Central memory CD8-positive, alpha-beta T cell (primary cell): ENCODE results near the gene RNLS.

Source experiments
- ATAC-seq: fragments of 150-1000 bp; cut with Tn5 transposase; replicated peaks from 2 replicates; pipeline ENCODE4 v1.10.0; 2022; ENCODE audit warnings: mild to moderate bottlenecking, moderate FRiP score, moderate number of reproducible peaks; ENCODE audit not compliant: poor library complexity, severe bottlenecking; ENCODE audit errors: extremely low read depth
- DNase-seq, 2 donors: peaks; one replicate each; pipeline ENCODE4 v3.0.0; 2021; ENCODE audit warnings: low spot score in 2 of 2
- H3K27ac Mint-ChIP-seq: one replicate; pipeline ENCODE4 v1.8.0; 2022; ENCODE audit warnings: low read depth, mild to moderate bottlenecking, moderate library complexity, mixed read lengths
- H3K27me3 Mint-ChIP-seq: one replicate; pipeline ENCODE4 v1.8.0; 2022; ENCODE audit warnings: mixed read lengths
- H3K36me3 Mint-ChIP-seq: one replicate; pipeline ENCODE4 v1.8.0; 2022; ENCODE audit warnings: mild to moderate bottlenecking, moderate library complexity, mixed read lengths; ENCODE audit not compliant: insufficient read depth
- H3K4me1 Mint-ChIP-seq: one replicate; pipeline ENCODE4 v1.8.0; 2022; ENCODE audit warnings: mixed read lengths
- H3K4me3 Mint-ChIP-seq: one replicate; pipeline ENCODE4 v1.8.0; 2022; ENCODE audit warnings: mild to moderate bottlenecking, moderate library complexity, mixed read lengths
- H3K9me3 Mint-ChIP-seq: one replicate; pipeline ENCODE4 v1.8.0; 2022; ENCODE audit warnings: mixed read lengths

Gene RNLS

GRCh38 chr10:88246675-88247074, 336.4 kb downstream of the RNLS start:
- H3K9me3 Mint-ChIP-seq = no peaks in the 10 kb centered on the region
- H3K27me3 Mint-ChIP-seq = no peaks in the 10 kb centered on the region
- no peak overlapping the region for H3K4me3 Mint-ChIP-seq
- no peak overlapping the region for H3K27ac Mint-ChIP-seq
- no peak for DNase-seq
- H3K36me3 Mint-ChIP-seq = no peaks in the 10 kb centered on the region
- H3K4me1 Mint-ChIP-seq = peaks cover 6% of the 10 kb centered on the region
- ATAC-seq = no peak

GRCh38 chr10:88245974-88246511, 337.1 kb downstream of the RNLS start:
- ATAC-seq = no peak
- Mint-ChIP-seq H3K4me3 (no peak overlapping the region), H3K27ac (no peak overlapping the region), H3K27me3 (no peaks in the 10 kb centered on the region), H3K9me3 (no peaks in the 10 kb centered on the region), H3K36me3 (no peaks in the 10 kb centered on the region), H3K4me1 (peaks cover 6% of the 10 kb centered on the region)
- DNase-seq = no peak

GRCh38 chr10:88244781-88245625, 338.1 kb downstream of the RNLS start:
- H3K9me3 Mint-ChIP-seq = no peaks in the 10 kb centered on the region
- H3K27ac Mint-ChIP-seq = no peak overlapping the region
- H3K36me3 Mint-ChIP-seq = no peaks in the 10 kb centered on the region
- no peaks in the 10 kb centered on the region for H3K27me3 Mint-ChIP-seq
- H3K4me1 Mint-ChIP-seq = peaks cover 6% of the 10 kb centered on the region
- ATAC-seq (no peak), DNase-seq (no peak)
- no peak overlapping the region for H3K4me3 Mint-ChIP-seq

- H3K4me3 Mint-ChIP-seq = no peak overlapping the region
- no peaks in the 10 kb centered on the region for H3K27me3 Mint-ChIP-seq
- H3K4me1 Mint-ChIP-seq = peaks cover 6% of the 10 kb centered on the region
- ATAC-seq = no peak
- H3K27ac Mint-ChIP-seq = no peak overlapping the region
- no peaks in the 10 kb centered on the region for H3K9me3 Mint-ChIP-seq
- no peak for DNase-seq
- H3K36me3 Mint-ChIP-seq = no peaks in the 10 kb centered on the region
Measured at GRCh38 chr10:88243836-88244730, 339.0 kb downstream of the RNLS start.

- DNase-seq (no peak), ATAC-seq (no peak)
- Mint-ChIP-seq H3K4me3 (no peak overlapping the region), H3K36me3 (no peaks in the 10 kb centered on the region), H3K9me3 (no peaks in the 10 kb centered on the region), H3K4me1 (peaks cover 6% of the 10 kb centered on the region), H3K27ac (no peak overlapping the region), H3K27me3 (no peaks in the 10 kb centered on the region)
Measured at GRCh38 chr10:88243202-88243744, 339.8 kb downstream of the RNLS start.

GRCh38 chr10:88241501-88241900, 341.6 kb downstream of the RNLS start:
- DNase-seq (no peak), ATAC-seq (no peak)
- peaks cover 6% of the 10 kb centered on the region for H3K4me1 Mint-ChIP-seq
- H3K9me3 Mint-ChIP-seq = no peaks in the 10 kb centered on the region
- no peaks in the 10 kb centered on the region for H3K36me3 Mint-ChIP-seq
- no peaks in the 10 kb centered on the region for H3K27me3 Mint-ChIP-seq
- no peak overlapping the region for H3K4me3 Mint-ChIP-seq
- no peak overlapping the region for H3K27ac Mint-ChIP-seq

- Mint-ChIP-seq H3K4me1 (no peaks in the 10 kb centered on the region), H3K4me3 (no peak overlapping the region), H3K27ac (no peak overlapping the region), H3K9me3 (no peaks in the 10 kb centered on the region), H3K27me3 (no peaks in the 10 kb centered on the region), H3K36me3 (no peaks in the 10 kb centered on the region)
- DNase-seq = no peak
- no peak for ATAC-seq
Measured at GRCh38 chr10:88239212-88239611, 343.9 kb downstream of the RNLS start.

GRCh38 chr10:88238615-88238914, 344.6 kb downstream of the RNLS start:
- Mint-ChIP-seq H3K4me3 (no peak overlapping the region), H3K27me3 (no peaks in the 10 kb centered on the region), H3K4me1 (no peaks in the 10 kb centered on the region), H3K36me3 (no peaks in the 10 kb centered on the region), H3K27ac (no peak overlapping the region), H3K9me3 (no peaks in the 10 kb centered on the region)
- DNase-seq (no peak), ATAC-seq (no peak)

- Mint-ChIP-seq H3K4me3 (no peak overlapping the region), H3K4me1 (no peaks in the 10 kb centered on the region), H3K27me3 (no peaks in the 10 kb centered on the region), H3K27ac (no peak overlapping the region), H3K36me3 (no peaks in the 10 kb centered on the region), H3K9me3 (no peaks in the 10 kb centered on the region)
- no peak for DNase-seq
- no peak for ATAC-seq
Measured at GRCh38 chr10:88237896-88238614, 345.1 kb downstream of the RNLS start.

GRCh38 chr10:88236121-88236743, 346.9 kb downstream of the RNLS start:
- ATAC-seq (no peak), DNase-seq (no peak)
- H3K27ac Mint-ChIP-seq = no peak overlapping the region
- H3K4me1 Mint-ChIP-seq = no peaks in the 10 kb centered on the region
- H3K36me3 Mint-ChIP-seq = no peaks in the 10 kb centered on the region
- no peaks in the 10 kb centered on the region for H3K27me3 Mint-ChIP-seq
- H3K9me3 Mint-ChIP-seq = no peaks in the 10 kb centered on the region
- H3K4me3 Mint-ChIP-seq = no peak overlapping the region

GRCh38 chr10:88234297-88234696, 348.8 kb downstream of the RNLS start:
- ATAC-seq (no peak), DNase-seq (no peak)
- H3K4me3 Mint-ChIP-seq = no peak overlapping the region
- no peaks in the 10 kb centered on the region for H3K4me1 Mint-ChIP-seq
- no peak overlapping the region for H3K27ac Mint-ChIP-seq
- peaks cover 5% of the 10 kb centered on the region for H3K9me3 Mint-ChIP-seq
- H3K36me3 Mint-ChIP-seq = no peaks in the 10 kb centered on the region
- H3K27me3 Mint-ChIP-seq = no peaks in the 10 kb centered on the region

GRCh38 chr10:88233870-88234269, 349.2 kb downstream of the RNLS start:
- no peak overlapping the region for H3K27ac Mint-ChIP-seq
- no peaks in the 10 kb centered on the region for H3K4me1 Mint-ChIP-seq
- no peaks in the 10 kb centered on the region for H3K36me3 Mint-ChIP-seq
- H3K9me3 Mint-ChIP-seq = peaks cover 5% of the 10 kb centered on the region
- H3K27me3 Mint-ChIP-seq = no peaks in the 10 kb centered on the region
- DNase-seq = no peak
- no peak for ATAC-seq
- H3K4me3 Mint-ChIP-seq = no peak overlapping the region
